Jurkat, Clone E6-1 (cell line): ENCODE data around the gene DUOXA1.
"Not testable (repeated sequence)": the region's sequence is repeated elsewhere in the genome, so short reads cannot be mapped to it uniquely, and the experiment has no call there.

ENCODE experiments used
- DNase-seq: peaks from one replicate; pipeline ENCODE4 v3.0.0-alpha.2; 2011; ENCODE audit warnings: low read depth, low spot score
- H3K4me3 ChIP-seq: 2 replicates; pipeline ENCODE4 v1.5.1; 2011; ENCODE audit warnings: mild to moderate bottlenecking, low read length, control low read depth, moderate library complexity

DUOXA1 gene

GRCh38 chr15:45116482-45117307, 13.0 kb downstream of the DUOXA1 start:
- H3K4me3 ChIP-seq, result no peak overlapping the region
- DNase-seq, result no peak

GRCh38 chr15:45116006-45116481, 13.6 kb downstream of the DUOXA1 start:
- no peak overlapping the region for H3K4me3 ChIP-seq
- DNase-seq, result no peak

GRCh38 chr15:45115312-45115820, 14.3 kb downstream of the DUOXA1 start:
- no peak overlapping the region for H3K4me3 ChIP-seq
- no peak for DNase-seq

- DNase-seq, result no peak
- no peak overlapping the region for H3K4me3 ChIP-seq
These were observed 15.0 kb downstream of the DUOXA1 start for GRCh38 chr15:45114751-45115085.

GRCh38 chr15:45114076-45114750, 15.5 kb downstream of the DUOXA1 start, which contains the start of the genes DUOX2 and DUOXA2:
DUOX2 (minus strand) TSS chr15:45114172; CDS start chr15:45113411, 761 bp downstream.
DUOXA2 (plus strand) TSS chr15:45114326; CDS start chr15:45114606, 280 bp downstream.
- no peak for DNase-seq
- no peak within 1 kb of the TSS for H3K4me3 ChIP-seq

- no peak overlapping the region for H3K4me3 ChIP-seq
These were observed 16.2 kb downstream of the DUOXA1 start for GRCh38 chr15:45113380-45113990.

GRCh38 chr15:45112591-45113379, 16.9 kb downstream of the DUOXA1 start:
- DNase-seq, result no peak
- H3K4me3 ChIP-seq, result no peak overlapping the region; the same call in 1 of the 2 replicates

More at GRCh38 chr15:45113380-45113990, 16.2 kb downstream of the DUOXA1 start:
- no peak for DNase-seq

GRCh38 chr15:45112143-45112590, 17.5 kb downstream of the DUOXA1 start:
- H3K4me3 ChIP-seq, result no peak overlapping the region; the same call in 1 of the 2 replicates
- no peak for DNase-seq

- no peak overlapping the region for H3K4me3 ChIP-seq
- no peak for DNase-seq
These were observed 18.1 kb downstream of the DUOXA1 start for GRCh38 chr15:45111390-45112142.

GRCh38 chr15:45110256-45110820, 19.3 kb downstream of the DUOXA1 start:
- H3K4me3 ChIP-seq, result no peak overlapping the region
- no peak for DNase-seq

GRCh38 chr15:45107941-45108630, 21.6 kb downstream of the DUOXA1 start:
- no peak overlapping the region for H3K4me3 ChIP-seq

GRCh38 chr15:45106002-45106790, 23.5 kb downstream of the DUOXA1 start:
- no peak overlapping the region for H3K4me3 ChIP-seq
- no peak for DNase-seq

More at GRCh38 chr15:45107941-45108630, 21.6 kb downstream of the DUOXA1 start:
- DNase-seq, result no peak

GRCh38 chr15:45105586-45105985, 24.1 kb downstream of the DUOXA1 start:
- DNase-seq, result no peak
- no peak overlapping the region for H3K4me3 ChIP-seq

- not testable (repeated sequence) for DNase-seq, H3K4me3 ChIP-seq
These were observed 25.5 kb downstream of the DUOXA1 start for GRCh38 chr15:45104170-45104569.

- DNase-seq, result no peak
- H3K4me3 ChIP-seq, result no peak overlapping the region
These were observed 27.5 kb downstream of the DUOXA1 start for GRCh38 chr15:45102226-45102625.

- H3K4me3 ChIP-seq, result no peak overlapping the region
- no peak for DNase-seq
These were observed 27.9 kb downstream of the DUOXA1 start for GRCh38 chr15:45101749-45102148.
